DOHH2 (cell line): ENCODE results near the gene GNPAT.

Source experiments
- H3F3A ChIP-seq: fragments of 200-600 bp; sonication (generic), shearing (Covaris generic); 2 replicates; pipeline ENCODE4 v1.6.0; 2016; ENCODE audit warnings: antibody characterized with exemption, mild to moderate bottlenecking; ENCODE audit not compliant: control insufficient read depth, insufficient read depth
- H3K27ac ChIP-seq: fragments of 200-600 bp; sonication (generic); 2 replicates; pipeline ENCODE4 v1.5.1; 2014; ENCODE audit warnings: low read depth, mild to moderate bottlenecking, low read length, moderate library complexity
- H3K27me3 ChIP-seq: fragments of 200-600 bp; sonication (generic); 2 replicates; pipeline ENCODE4 v1.6.1; 2014; ENCODE audit warnings: mild to moderate bottlenecking, low read length, mixed read lengths; ENCODE audit not compliant: control insufficient read depth
- H3K36me3 ChIP-seq: fragments of 200-600 bp; sonication (generic); 2 replicates; pipeline ENCODE4 v1.6.1; 2014; ENCODE audit warnings: mild to moderate bottlenecking, low read length, moderate library complexity, mixed read lengths; ENCODE audit not compliant: control insufficient read depth
- H3K4me1 ChIP-seq: fragments of 200-600 bp; sonication (generic); 2 replicates; pipeline ENCODE4 v1.6.1; 2014; ENCODE audit warnings: mild to moderate bottlenecking, low read length, mixed read lengths; ENCODE audit not compliant: control insufficient read depth
- H3K4me2 ChIP-seq: fragments of 200-600 bp; sonication (generic); 2 replicates; pipeline ENCODE4 v1.6.0; 2014; ENCODE audit warnings: mild to moderate bottlenecking, low read length, moderate library complexity
- H3K4me3 ChIP-seq: fragments of 200-600 bp; sonication (generic); 2 replicates; pipeline ENCODE4 v1.5.1; 2014; ENCODE audit warnings: mild to moderate bottlenecking, low read length, mixed read lengths
- H3K79me2 ChIP-seq: fragments of 200-600 bp; sonication (generic); 2 replicates; pipeline ENCODE4 v1.6.1; 2014; ENCODE audit warnings: mild to moderate bottlenecking, low read length, mixed read lengths; ENCODE audit not compliant: control insufficient read depth
- H3K9me2 ChIP-seq: fragments of 200-600 bp; sonication (generic); replicated peaks from 2 replicates; pipeline ENCODE4 v1.6.1; 2014; ENCODE audit warnings: mild to moderate bottlenecking, low read length, mixed read lengths; ENCODE audit not compliant: control insufficient read depth
- H3K9me3 ChIP-seq: fragments of 200-600 bp; sonication (generic); 2 replicates; pipeline ENCODE4 v1.6.1; 2014; ENCODE audit warnings: antibody characterized with exemption, low read length, mixed read lengths; ENCODE audit not compliant: control insufficient read depth, insufficient read depth
- H4K20me1 ChIP-seq: fragments of 200-600 bp; sonication (generic); 2 replicates; pipeline ENCODE4 v1.6.0; 2014; ENCODE audit warnings: low read depth, mild to moderate bottlenecking, antibody characterized with exemption, low read length, moderate library complexity; ENCODE audit not compliant: control insufficient read depth, insufficient read depth
- CTCF ChIP-seq: fragments of 200-600 bp; sonication (generic); IDR thresholded peaks from one replicate; pipeline ENCODE4 v1.5.1; 2014; ENCODE audit warnings: antibody characterized with exemption, mild to moderate bottlenecking, low read depth, low read length; ENCODE audit not compliant: poor library complexity, severe bottlenecking
- EZH2phosphoT487 ChIP-seq: fragments of 200-600 bp; sonication (generic); IDR thresholded peaks from 2 replicates; pipeline ENCODE4 v1.6.1; 2017; ENCODE audit warnings: borderline replicate concordance, mild to moderate bottlenecking, antibody characterized with exemption, low read length, moderate library complexity, mixed read lengths

GNPAT gene

GRCh38 chr1:231232870-231233734 is 7.9 kb upstream of the GNPAT start:
- H3K4me3 ChIP-seq = peak overlapping the region; percentile 33
- peaks cover 59% of the 10 kb centered on the region for H3K36me3 ChIP-seq
- no peaks in the 10 kb centered on the region for H3F3A ChIP-seq

GRCh38 chr1:231233735-231234417 is 7.1 kb upstream of the GNPAT start:
- peaks cover 64% of the 10 kb centered on the region for H3K36me3 ChIP-seq
- no peak overlapping the region for H3K4me3 ChIP-seq
- no peaks in the 10 kb centered on the region for H3K27me3 ChIP-seq
- H4K20me1 ChIP-seq = no peaks in the 10 kb centered on the region
- no peak overlapping the region for H3K27ac ChIP-seq
- H3K4me1 ChIP-seq = peaks cover 20% of the 10 kb centered on the region
- H3K79me2 ChIP-seq = peaks cover 64% of the 10 kb centered on the region
- H3K9me3 ChIP-seq = no peaks in the 10 kb centered on the region
- TF ChIP-seq CTCF (no peak), EZH2phosphoT487 (no peak)
- no peaks in the 10 kb centered on the region for H3F3A ChIP-seq
- H3K9me2 ChIP-seq = no peaks in the 10 kb centered on the region
- no peak overlapping the region for H3K4me2 ChIP-seq

More at GRCh38 chr1:231232870-231233734, 7.9 kb upstream of the GNPAT start:
- no peaks in the 10 kb centered on the region for H3K27me3 ChIP-seq
- peaks cover 20% of the 10 kb centered on the region for H3K4me1 ChIP-seq
- H3K9me3 ChIP-seq = no peaks in the 10 kb centered on the region
- peaks cover 56% of the 10 kb centered on the region for H3K79me2 ChIP-seq
- TF ChIP-seq EZH2phosphoT487 = no peak
- TF ChIP-seq CTCF = no peak
- peak overlapping the region; percentile 47 for H3K27ac ChIP-seq
- H3K4me2 ChIP-seq = peak overlapping the region; percentile 68
- no peaks in the 10 kb centered on the region for H3K9me2 ChIP-seq
- no peaks in the 10 kb centered on the region for H4K20me1 ChIP-seq

GRCh38 chr1:231234506-231234905 is 6.5 kb upstream of the GNPAT start:
- Histone ChIP-seq H4K20me1 (no peaks in the 10 kb centered on the region), H3K4me2 (no peak overlapping the region), H3K4me3 (no peak overlapping the region), H3K27me3 (no peaks in the 10 kb centered on the region), H3K9me2 (no peaks in the 10 kb centered on the region), H3F3A (no peaks in the 10 kb centered on the region), H3K4me1 (peaks cover 23% of the 10 kb centered on the region), H3K36me3 (peaks cover 68% of the 10 kb centered on the region), H3K79me2 (peaks cover 70% of the 10 kb centered on the region), H3K27ac (no peak overlapping the region), H3K9me3 (no peaks in the 10 kb centered on the region)
- TF ChIP-seq CTCF = no peak
- TF ChIP-seq EZH2phosphoT487 = no peak
